Prostate gland (tissue), 2 donors: Measurements from ENCODE around the gene MMRN1.

Source experiments
- POLR2AphosphoS5 ChIP-seq: sonication (generic); formaldehyde crosslinking; IDR thresholded peaks from one replicate; pipeline ENCODE4 v1.6.1; 2017; ENCODE audit warnings: antibody characterized with exemption
- TF ChIP-seq, protein P1 (sequence below), 4 experiments: fragments of 200-600 bp in 2 of 4; fragments of 450-650 bp in 2 of 4; sonication (generic) in 2 of 4; IDR thresholded peaks; 1 replicate in 3 of 4; 2 replicates in 1 of 4; pipeline ENCODE4 v1.5.1; 2016 to 2019; ENCODE audit warnings: antibody characterized with exemption in 4 of 4, mild to moderate bottlenecking in 2 of 4, moderate library complexity in 2 of 4

DNA sequence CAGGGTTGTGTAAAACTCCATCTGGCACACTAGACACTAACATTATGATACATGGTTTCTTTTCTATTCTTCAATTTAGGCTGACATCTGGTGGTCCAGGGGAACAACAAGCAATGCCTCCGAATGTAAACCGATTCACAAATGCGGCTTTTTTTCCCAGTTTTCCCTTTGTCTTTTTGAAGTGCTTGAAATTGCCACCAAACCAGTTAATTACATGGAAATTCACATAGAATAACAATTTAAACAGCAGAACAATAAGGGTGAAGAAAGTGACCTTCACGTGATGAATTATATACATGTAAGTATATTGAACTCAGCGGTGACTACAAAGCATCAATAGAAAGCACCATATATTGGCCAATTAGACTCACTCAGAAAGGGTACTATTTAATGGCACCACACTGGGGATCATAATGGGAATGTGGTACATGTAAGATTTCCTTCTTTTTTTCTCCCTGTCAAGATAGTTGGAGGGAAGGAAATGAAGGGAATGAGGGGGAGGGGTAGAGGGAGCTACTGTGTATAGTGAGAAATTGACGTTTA, 103.9 kb downstream of the MMRN1 start:
- TF ChIP-seq, protein P1, sequence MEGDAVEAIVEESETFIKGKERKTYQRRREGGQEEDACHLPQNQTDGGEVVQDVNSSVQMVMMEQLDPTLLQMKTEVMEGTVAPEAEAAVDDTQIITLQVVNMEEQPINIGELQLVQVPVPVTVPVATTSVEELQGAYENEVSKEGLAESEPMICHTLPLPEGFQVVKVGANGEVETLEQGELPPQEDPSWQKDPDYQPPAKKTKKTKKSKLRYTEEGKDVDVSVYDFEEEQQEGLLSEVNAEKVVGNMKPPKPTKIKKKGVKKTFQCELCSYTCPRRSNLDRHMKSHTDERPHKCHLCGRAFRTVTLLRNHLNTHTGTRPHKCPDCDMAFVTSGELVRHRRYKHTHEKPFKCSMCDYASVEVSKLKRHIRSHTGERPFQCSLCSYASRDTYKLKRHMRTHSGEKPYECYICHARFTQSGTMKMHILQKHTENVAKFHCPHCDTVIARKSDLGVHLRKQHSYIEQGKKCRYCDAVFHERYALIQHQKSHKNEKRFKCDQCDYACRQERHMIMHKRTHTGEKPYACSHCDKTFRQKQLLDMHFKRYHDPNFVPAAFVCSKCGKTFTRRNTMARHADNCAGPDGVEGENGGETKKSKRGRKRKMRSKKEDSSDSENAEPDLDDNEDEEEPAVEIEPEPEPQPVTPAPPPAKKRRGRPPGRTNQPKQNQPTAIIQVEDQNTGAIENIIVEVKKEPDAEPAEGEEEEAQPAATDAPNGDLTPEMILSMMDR (IDR thresholded peaks at IDR 0.05) = no peak
- TF ChIP-seq POLR2AphosphoS5 = no peak
